ENCODE data around the gene TFB1M.
"Not testable (repeated sequence)": the region's sequence is repeated elsewhere in the genome, so short reads cannot be mapped to it uniquely, and the experiment has no call there.

The TFB1M gene

GRCh38 chr6:155314092-155314772 is at the start of gene TFB1M:
TSS of gene TFB1M (minus strand) at chr6:155314484. CDS start at chr6:155314428, 56 bp downstream.
- H3K27ac ChIP-seq: peak within 1 kb of the TSS; percentile 86
- TF ChIP-seq ZFX (IDR thresholded peaks at IDR 0.05; ENCODE audit: borderline replicate concordance): no peak
- TF ChIP-seq, protein P1, sequence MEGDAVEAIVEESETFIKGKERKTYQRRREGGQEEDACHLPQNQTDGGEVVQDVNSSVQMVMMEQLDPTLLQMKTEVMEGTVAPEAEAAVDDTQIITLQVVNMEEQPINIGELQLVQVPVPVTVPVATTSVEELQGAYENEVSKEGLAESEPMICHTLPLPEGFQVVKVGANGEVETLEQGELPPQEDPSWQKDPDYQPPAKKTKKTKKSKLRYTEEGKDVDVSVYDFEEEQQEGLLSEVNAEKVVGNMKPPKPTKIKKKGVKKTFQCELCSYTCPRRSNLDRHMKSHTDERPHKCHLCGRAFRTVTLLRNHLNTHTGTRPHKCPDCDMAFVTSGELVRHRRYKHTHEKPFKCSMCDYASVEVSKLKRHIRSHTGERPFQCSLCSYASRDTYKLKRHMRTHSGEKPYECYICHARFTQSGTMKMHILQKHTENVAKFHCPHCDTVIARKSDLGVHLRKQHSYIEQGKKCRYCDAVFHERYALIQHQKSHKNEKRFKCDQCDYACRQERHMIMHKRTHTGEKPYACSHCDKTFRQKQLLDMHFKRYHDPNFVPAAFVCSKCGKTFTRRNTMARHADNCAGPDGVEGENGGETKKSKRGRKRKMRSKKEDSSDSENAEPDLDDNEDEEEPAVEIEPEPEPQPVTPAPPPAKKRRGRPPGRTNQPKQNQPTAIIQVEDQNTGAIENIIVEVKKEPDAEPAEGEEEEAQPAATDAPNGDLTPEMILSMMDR (IDR thresholded peaks at IDR 0.05): no peak

- H3K27ac ChIP-seq: not testable (repeated sequence)
These were observed 49.7 kb upstream of the TFB1M start for GRCh38 chr6:155364021-155364420.

DNA sequence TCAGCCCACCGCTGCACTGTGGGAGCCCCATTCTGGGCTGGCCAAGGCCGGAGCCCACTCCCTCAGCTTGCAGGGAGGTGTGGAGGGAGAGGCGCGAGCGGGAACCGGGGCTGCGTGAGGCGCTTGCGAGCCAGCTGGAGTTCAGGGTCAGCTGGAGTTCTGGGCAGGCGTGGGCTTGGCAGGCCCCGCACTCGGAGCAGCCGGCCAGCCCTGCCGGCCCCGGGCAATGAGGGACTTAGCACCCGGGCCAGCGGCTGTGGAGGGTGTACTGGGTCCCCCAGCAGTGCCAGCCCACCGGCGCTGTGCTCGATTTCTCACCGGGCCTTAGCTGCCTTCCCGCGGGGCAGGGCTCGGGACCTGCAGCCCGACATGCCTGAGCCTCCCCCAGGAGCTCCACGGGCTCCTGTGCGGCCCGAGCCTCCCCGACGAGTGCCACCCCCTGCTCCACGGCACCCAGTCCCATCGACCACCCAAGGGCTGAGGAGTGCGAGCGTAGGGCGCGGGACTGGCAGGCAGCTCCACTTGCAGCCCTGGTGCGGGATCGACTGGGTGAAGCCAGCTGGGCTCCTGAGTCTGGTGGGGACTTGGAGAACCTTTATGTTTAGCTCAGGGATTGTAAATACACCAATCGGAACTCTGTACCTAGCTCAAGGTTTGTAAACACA is 48.8 kb upstream of the TFB1M start:
- not testable (repeated sequence) for H3K27ac ChIP-seq

DNA sequence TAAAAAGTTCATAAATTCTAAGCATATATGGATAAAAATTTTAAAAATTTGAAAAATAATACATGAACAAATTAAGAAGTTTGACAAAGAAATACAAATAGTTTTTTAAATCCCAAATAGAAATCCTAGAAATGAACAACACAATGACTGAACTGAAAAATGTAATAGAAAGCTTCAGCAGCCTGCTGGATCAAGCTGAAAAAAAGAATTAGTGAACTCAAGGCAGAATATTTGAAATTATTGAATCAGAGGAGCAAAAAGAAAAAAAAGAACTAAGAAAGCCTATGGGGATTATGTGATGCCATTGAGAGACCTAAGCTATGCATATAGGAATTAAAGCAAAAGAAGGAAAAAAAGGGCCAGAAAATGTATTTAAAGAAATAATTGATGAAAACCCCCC is 39.9 kb upstream of the TFB1M start:
- H3K27ac ChIP-seq: no peak overlapping the region
- TF ChIP-seq ZFX (IDR thresholded peaks at IDR 0.05; ENCODE audit: borderline replicate concordance): no peak
- TF ChIP-seq, protein P1 (IDR thresholded peaks at IDR 0.05): no peak

- H3K27ac ChIP-seq: no peak overlapping the region
- no peak for TF ChIP-seq ZFX (IDR thresholded peaks at IDR 0.05; ENCODE audit: borderline replicate concordance)
- TF ChIP-seq, protein P1 (IDR thresholded peaks at IDR 0.05): no peak
These were observed 38.5 kb upstream of the TFB1M start for GRCh38 chr6:155352811-155353210.

DNA sequence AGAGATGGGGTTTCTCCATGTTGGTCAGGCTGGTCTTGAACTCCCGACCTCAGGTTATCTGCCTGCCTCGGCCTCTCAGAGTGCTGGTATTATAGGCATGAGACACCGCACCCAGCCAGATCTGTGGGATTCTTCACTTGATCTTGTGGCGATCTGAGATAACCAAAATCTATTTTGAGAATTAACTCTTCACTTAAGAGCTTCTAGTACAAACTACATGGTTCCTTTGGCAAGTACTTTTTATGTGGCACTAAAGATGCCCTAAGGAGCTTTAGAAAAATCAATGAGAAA is 37.8 kb upstream of the TFB1M start:
- TF ChIP-seq ZFX (IDR thresholded peaks at IDR 0.05; ENCODE audit: borderline replicate concordance): no peak
- TF ChIP-seq, protein P1 (IDR thresholded peaks at IDR 0.05): no peak
- no peak overlapping the region for H3K27ac ChIP-seq

- no peak for TF ChIP-seq ZFX (IDR thresholded peaks at IDR 0.05; ENCODE audit: borderline replicate concordance)
- TF ChIP-seq, protein P1 (IDR thresholded peaks at IDR 0.05): no peak
- no peak overlapping the region for H3K27ac ChIP-seq
These were observed 37.2 kb upstream of the TFB1M start for GRCh38 chr6:155351273-155352129.

DNA sequence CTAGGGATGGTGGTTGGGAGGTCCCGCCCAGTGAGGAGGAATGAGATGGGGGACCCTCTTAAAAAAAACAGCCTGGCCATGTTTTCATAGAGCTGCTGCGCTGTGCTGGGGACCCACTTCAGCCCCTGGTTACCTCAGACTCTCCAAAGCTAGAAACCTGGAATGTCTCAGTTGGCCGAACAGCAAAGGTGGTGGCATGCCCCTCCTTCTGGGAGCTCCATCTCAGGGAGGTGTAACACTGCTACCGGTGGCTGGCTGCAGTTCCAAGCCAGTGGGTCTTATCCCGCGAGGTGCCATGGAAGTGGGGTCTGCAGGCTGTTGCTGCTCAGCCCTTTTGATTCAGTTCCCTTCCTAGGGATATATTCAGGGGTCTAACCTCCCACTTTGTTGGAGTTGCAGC is 35.7 kb upstream of the TFB1M start:
- no peak for TF ChIP-seq ZFX (IDR thresholded peaks at IDR 0.05; ENCODE audit: borderline replicate concordance)
- TF ChIP-seq, protein P1 (IDR thresholded peaks at IDR 0.05): no peak
- no peak overlapping the region for H3K27ac ChIP-seq

Data from 22Rv1 (cell line).